HUDEP-2 (cell line): ENCODE measurements around the gene PCTP.

ENCODE experiments used
- DNase-seq, 76 experiments: peaks; one replicate each; lab custom pipeline; 2025; ENCODE audit not compliant: unreplicated experiment in 76 of 76; lab: John Stamatoyannopoulos, UW

Gene PCTP

DNA sequence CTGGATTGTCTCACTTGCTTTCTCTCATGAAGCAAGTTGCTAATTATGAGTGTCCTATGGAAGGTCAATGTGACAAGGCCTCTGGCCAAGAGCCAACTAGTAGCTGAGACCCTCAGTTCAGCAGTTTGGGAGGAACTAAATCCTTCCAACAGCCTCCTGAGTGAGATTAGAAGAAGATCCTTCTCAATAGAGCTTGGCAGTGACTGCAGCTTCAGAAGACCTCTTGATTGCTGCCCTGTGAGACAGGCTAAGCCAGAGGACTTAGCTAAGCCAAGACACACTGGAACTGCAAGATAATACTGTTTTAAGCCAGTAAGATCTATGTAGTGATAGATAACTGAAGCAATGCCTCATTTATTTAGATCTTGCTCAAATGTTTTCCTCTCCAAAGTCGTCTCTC lies 34.3 kb downstream of the PCTP start:
- DNase-seq, result no peak

DNA sequence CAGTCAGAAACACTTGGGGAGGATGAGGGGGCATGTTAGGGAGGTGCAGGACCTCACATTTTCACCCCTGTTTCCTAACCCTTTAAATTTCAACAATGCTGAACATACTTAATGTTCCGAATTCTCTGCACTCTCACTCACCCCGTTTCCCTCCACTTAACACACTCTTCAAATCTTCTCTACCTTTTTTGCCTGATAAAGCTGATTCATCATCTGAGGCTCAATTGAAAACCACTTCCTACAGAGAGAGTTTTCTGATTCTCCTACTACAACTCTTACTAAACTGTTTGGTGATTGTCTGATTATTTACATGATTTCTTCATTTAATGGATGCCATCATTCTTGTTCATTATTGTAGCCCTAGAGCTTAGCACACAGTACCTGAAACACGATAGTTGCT lies 42.4 kb downstream of the PCTP start:
- no peak for DNase-seq

DNA sequence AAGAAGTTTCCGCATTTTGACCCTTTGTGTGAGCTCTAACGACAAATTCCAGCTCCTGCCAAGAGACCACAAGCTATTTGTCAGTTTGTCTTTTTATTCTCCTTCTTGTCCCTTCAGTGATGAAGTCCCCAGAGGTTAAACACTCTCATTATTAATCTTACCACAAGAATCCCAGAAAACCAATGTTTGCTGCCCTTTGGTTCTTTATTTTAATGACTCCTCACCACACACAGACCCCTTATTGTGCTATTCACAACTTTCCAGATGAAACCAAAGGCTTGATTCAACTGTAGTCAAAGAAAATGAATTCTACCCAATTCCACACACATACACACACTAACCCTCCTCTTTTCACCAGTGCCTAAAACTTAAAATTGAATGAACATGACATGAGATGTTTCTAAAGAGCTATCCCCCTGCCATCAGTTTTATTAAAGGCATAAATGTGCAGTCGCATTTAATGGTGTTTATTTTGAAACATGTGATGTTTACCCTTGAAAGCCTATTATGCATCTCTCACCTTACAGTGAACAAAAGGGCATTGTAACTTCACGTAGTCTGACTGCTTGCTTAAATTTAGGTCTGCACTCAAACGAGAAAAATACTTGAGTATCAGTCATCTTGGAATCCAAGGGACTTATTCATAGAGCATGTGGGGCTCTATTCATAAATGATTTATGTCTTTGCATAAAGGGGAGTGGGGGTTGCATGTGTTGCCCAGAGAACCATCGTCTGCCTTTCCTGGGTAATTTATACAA lies 44.1 kb downstream of the PCTP start:
- DNase-seq, result no peak

DNA sequence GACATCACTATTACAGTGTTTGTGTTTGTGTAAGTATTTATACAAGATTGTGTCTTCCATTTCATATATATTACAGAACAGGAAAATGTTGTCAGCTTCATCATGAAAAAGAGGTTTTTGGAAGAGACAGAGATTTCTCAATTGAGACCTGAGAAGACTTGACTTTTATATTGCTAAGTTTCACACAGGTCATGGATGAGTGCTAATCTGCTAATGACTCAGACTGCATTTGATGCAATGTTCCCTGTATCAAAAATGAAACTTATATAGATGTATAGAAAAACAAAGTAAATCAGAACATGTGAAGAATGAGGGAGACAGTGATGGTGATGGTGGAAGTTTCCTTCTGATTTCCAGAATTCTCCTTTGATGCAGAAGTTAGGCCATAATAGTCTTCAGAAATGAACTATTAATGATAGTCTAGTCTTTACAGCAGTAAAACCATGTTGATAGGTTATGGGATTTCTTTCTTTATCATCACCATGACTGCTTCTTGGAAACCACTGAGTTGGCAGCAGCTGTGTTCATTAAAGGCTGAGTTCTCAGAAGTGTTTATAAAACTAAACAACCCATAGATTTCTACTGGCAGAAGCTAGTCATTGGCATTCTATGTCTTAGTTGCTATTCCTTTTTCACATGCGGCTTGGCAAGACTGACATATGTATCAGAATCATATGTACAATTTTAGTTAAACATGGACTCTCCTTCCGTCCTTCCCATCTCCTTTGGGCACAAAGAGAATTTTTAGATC lies 56.1 kb downstream of the PCTP start:
- DNase-seq, result no peak

DNA sequence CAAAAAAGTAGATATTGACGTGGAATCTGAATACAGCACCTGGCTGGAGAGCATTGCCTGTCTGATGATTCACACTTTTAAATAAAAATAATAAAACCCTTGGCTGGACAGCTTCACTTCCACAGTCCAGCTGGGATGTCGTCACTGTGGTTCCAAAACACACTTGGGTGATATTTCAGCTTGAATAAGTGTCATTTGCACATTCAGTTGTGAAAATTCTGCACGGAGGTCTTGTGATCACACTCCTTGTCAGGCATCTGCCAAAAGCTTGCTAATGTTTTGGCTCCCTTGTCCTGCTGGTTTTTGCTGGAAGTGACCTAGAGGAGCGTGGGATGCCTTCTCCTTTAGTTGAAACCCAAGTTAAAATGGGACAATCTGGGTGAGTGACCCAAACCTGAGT lies 60.7 kb downstream of the PCTP start:
- no peak for DNase-seq

DNA sequence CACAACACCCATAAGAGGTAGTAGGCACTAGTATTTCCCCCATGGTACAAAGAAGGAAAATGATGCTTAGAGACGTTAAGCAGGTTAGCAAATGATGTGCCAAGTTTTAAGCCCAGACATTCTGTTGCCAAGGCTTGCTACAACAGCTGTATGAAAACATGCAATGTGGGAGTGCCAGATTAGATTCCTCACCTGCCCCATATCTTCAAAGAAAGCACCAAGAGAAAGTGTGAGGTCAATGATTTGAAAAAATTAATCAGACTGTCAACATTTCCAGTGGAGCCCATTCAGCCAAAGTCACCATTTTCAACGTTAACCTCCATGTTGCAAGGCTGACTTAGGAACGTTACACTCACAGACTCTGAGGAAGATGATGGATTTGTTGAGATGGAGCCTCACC lies 61.5 kb downstream of the PCTP start:
- no peak for DNase-seq

DNA sequence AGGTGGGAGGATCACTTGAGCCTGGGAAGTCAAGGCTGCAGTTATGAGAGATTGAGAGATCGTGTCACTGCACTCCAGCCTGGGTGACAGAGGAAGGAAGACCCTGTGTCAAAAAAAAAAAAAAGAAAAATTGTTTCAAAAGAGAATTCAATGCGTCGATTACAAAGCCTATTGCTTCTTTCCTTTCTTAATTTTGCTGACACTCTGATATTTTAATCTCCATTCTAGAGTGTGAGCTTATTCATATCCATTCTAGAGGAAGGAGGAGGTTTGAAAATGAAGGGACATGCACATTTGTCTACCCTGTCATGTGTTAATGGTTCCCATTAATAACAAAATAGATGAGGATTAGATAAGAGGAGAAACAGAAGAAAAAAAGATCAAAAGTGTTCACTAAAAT lies 63.1 kb downstream of the PCTP start:
- no peak for DNase-seq

DNA sequence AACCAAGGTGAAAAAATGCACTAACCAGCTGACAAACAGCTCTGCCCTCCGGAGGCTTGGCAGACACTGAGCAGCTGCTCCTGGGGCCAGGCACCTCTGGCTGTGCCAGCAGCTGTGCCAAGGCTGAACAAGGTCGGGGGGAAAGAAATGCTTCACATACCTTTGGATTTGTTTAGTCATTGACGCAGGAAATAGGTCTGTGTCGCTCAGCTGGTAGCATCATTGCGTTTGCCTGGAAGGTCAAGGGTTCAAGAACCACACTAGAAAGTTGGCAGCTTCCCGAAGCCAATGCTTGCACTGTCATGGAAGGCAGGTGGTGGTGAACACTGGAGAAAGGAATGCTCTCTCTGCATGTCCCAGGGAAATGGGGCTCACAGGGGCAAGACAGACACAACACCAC lies 63.5 kb downstream of the PCTP start:
- DNase-seq, result no peak

DNA sequence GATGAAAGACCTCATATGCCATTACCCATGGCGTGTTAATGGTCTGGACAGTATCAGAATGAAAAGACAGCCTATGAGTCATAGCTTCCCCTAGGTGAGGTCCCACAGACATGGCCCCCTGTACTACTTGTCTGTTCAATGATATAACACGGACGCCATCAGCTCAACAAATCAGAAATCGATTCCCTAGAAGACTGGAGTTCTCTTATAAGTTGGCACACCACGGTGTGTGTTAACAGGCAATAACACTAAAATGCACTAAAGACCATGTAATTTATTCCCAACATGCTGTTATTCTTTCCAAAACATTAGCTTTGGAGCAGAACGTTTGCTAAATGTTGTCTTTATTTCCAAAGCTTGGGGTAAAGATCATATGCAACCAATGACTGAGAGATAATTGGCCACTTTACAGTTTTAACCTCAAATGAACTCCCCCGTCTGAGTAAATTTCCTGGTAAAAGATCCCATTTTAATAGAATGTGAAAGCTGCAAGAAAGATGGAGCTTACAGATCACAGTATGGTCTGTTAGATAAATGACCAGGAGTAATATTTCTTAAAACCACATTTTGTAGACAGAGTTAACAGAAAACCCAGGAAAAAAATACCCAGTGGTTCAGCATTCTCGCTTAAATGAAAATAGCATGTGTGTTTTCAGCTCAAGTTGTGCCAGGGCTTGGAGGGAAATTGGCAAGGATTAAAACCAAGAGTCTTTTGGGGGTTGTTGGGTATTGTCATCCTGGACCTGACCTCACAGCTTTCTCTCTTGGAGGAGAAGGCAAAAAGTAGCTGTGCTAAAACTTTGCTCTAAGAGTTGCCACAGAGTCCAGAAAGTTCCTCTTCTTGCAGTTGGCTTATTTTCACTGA lies 65.9 kb downstream of the PCTP start:
- peak in 3 of 76 experiments; percentile 3 to 22 (median 5) for DNase-seq

DNA sequence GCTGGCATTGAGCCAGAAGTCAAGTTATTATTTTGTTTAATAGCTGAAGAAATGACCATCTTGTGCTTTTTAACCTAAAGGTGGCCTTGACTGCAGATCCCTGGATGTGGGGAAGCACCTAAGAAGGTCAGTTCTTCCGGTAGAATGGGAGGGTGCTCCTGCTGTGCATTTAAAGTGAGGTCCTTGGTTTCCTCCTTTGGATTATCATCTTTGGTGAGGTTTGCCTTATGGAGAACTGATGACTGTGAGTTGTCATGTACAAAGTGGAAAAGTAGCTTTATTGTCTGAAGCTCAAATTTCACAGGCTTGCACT lies 66.5 kb downstream of the PCTP start:
- DNase-seq, result no peak

DNA sequence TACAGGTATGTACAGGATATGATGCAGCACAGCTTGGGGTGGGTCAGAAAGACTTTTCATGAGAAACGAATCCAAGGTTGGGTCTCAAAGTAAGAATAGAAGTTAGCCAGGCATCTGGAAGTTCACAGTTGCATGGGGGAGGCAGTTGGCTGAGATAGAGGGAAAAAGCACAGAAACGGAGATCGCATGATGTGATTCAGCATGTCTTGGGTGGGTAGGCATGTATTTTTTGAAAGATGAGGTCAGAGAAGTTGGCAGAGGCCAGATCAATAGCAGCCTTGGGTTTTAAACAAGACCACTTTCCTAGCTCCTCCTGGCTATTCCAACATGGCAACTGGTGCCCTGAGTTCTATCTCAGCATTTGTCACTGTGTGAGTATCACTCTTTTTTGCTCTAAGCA lies 67.2 kb downstream of the PCTP start:
- DNase-seq, result no peak

DNA sequence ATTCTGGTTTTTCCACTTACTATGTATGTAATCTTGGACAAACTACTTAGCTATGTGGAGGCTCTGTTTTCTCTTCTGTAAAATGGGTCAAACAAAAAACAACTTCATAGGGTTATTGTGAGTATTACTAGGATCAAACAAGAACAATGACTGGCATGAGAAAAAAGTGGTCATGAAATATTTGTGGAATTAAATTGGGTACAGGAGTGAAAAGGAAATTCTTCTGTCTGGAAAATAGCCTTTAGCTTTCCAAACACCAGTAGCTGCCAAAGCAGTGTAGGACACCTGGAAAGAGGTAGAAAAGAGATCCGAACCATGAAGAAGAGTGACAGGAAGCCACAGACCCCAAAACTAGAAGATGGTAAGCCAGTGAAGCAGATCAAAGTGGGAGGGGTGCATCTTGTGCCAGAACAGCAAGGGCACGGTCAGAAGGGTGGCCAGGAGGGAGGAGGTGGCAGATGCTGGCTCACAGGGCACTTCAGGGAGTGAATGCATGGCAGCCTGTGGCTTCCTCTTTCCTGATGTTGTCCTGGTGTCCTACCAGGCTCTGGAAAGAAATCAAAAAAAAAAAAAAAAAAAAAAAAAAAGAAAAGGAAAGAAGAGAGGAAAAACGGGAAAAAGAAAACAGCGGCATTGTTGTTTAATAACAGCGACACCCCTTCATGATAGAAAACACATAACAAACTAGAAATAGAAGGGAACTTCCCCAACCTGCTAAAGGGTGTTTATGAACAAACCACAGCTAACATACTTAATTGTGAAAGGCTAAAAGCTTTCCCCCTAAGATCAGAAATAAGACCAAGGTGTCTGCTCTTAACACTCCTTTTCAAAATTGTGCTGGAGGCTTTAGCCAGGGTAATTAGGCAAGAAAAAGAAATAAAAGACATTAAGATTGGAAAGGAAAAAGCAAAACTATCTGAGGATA lies 67.9 kb downstream of the PCTP start:
- no peak for DNase-seq

DNA sequence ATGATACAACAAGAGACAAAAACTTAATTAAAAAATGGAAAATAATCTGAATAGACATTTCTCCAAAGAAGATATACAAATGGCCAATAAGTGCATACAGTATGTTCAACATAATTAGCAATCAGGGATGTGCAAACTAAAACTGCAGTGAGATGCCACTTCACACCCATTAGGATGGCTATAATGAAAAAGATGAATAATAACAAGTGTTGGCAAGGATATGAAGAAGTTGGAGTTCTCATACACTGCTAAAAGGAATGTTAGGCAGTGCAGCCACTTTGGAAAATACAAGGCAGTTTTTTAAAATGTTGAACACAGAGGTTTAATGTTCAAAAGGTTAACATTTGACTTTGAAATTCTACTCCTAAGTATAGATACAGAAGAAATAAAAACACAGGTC lies 69.8 kb downstream of the PCTP start:
- DNase-seq, result no peak

DNA sequence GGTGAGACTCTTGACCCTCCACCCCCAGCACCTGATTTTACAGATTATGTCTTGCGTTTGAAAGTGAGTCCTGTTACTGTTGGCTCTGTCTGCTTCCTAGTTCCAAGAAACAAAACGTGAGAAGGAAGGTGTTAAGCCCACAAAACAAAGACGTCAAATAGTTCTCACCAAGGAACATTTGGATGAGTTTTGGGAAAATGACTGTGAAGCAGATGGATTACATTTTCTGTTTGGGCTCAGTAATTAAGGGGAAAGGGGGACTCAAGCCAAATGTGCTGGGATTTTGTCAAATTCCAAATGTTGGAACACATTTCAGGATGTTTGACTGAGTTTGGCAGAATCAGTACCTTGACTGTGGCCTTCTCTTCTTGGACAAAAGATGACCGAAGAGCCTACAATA lies 71.2 kb downstream of the PCTP start:
- DNase-seq, result no peak

DNA sequence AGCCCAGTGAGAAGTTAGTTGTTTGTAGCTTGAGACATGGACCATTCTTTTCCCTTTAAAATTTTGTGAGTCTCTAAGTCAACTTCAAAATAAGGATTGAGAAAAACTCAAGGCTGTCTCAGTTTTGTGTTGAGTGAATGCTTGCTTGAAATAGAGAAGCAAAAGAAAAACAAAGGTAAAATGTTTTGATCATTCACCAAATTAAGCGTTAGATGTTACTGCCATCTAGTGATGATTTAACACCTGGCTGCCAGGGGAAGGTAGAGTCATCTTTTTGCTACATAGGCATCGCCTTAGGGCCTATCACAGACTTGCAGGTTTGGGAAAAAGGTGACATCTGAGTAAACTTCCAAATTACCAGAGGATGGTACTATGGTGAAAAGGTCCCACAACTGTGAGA lies 74.4 kb downstream of the PCTP start:
- peak in 1 of 76 experiments; percentile 3 for DNase-seq
